ENCODE results near the gene SLC35G2. TPM values are rescaled to one million over a fixed set of nuclear protein-coding genes. Genes with fewer than 3 reads are reported as not detected.

SLC35G2 gene
- total RNA-seq, 1 donor from 2014 or later, result 5.8 TPM

GRCh38 chr3:136818191-136818768 lies 646 bp upstream of the SLC35G2 start:
- Mint-ChIP-seq H3K27ac (peak overlapping the region; percentile 86), H3K4me3 (peak overlapping the region; percentile 94), H3K9me3 (peaks cover 5% of the 10 kb centered on the region), H3K4me1 (ENCODE audit: unreplicated experiment) (peaks cover 24% of the 10 kb centered on the region), H3K27me3 (peaks cover 39% of the 10 kb centered on the region), H3K36me3 (no peaks in the 10 kb centered on the region)
- TF ChIP-seq, protein P1, sequence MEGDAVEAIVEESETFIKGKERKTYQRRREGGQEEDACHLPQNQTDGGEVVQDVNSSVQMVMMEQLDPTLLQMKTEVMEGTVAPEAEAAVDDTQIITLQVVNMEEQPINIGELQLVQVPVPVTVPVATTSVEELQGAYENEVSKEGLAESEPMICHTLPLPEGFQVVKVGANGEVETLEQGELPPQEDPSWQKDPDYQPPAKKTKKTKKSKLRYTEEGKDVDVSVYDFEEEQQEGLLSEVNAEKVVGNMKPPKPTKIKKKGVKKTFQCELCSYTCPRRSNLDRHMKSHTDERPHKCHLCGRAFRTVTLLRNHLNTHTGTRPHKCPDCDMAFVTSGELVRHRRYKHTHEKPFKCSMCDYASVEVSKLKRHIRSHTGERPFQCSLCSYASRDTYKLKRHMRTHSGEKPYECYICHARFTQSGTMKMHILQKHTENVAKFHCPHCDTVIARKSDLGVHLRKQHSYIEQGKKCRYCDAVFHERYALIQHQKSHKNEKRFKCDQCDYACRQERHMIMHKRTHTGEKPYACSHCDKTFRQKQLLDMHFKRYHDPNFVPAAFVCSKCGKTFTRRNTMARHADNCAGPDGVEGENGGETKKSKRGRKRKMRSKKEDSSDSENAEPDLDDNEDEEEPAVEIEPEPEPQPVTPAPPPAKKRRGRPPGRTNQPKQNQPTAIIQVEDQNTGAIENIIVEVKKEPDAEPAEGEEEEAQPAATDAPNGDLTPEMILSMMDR (conservative IDR thresholded peaks at IDR 0.05), result no peak
- DNase-seq (ENCODE audit: extremely low spot score, unreplicated experiment), result no peak

- H3K9me3 Mint-ChIP-seq, result peaks cover 5% of the 10 kb centered on the region
- no peaks in the 10 kb centered on the region for H3K36me3 Mint-ChIP-seq
- TF ChIP-seq, protein P1 (conservative IDR thresholded peaks at IDR 0.05), result no peak
- H3K27me3 Mint-ChIP-seq, result peaks cover 39% of the 10 kb centered on the region
- peak overlapping the region; percentile 92 for H3K4me3 Mint-ChIP-seq
- no peak for DNase-seq (ENCODE audit: extremely low spot score, unreplicated experiment)
- H3K27ac Mint-ChIP-seq, result peak overlapping the region; percentile 73
- peaks cover 24% of the 10 kb centered on the region for H3K4me1 Mint-ChIP-seq (ENCODE audit: unreplicated experiment)
Measured at GRCh38 chr3:136819392-136819730, 435 bp downstream of the SLC35G2 start.

DNA sequence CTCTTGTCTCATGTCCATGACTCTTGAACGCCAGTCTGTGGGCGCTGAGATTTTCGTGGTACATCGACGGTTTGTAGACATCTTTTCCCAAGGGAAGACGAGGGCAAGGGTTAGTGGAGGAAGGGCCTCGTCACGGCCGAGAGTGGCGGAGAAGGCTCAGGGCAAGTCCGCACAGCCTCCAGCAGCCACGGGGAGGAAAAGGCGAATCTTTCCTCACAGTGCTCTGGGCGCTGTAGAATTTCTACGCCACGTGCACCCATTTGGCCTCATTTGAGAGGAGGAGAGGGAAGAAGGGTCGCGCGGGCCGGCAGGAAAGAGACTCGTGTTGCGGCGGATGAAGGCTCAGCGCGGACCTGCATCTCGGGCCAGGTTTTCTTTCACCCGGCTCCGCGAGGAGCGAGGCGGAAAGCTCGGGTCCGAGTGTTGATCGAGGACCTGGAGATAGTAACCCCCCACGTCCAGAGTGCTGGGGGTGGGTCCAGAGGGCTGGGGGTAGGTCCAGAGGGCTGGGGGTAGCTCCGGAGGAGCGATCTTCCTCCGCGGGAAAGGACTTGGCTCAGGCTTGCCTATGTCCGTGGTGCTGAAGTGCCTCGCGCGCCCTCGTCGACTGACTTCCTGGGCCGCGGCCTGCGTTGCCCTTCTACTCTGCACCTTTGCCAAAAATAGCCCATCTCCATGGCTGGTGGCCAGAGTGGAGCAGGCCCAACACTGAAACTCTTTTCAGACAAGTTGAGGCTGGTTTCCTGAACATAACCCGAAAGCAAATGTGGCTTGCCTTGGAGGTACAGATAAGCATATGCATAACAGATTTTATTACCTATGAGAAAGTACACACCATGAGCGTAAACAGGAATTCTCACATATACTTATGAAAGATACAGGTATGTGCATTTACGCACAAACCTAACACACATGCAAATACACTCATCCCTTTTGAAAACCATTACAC lies 1.1 kb downstream of the SLC35G2 start:
- Mint-ChIP-seq H3K36me3 (no peaks in the 10 kb centered on the region), H3K9me3 (peaks cover 5% of the 10 kb centered on the region), H3K4me3 (peak overlapping the region; percentile 92), H3K4me1 (ENCODE audit: unreplicated experiment) (peaks cover 24% of the 10 kb centered on the region), H3K27ac (peak overlapping the region; percentile 73), H3K27me3 (peaks cover 39% of the 10 kb centered on the region)
- TF ChIP-seq, protein P1 (conservative IDR thresholded peaks at IDR 0.05), result no peak
- peak; percentile 71 for DNase-seq (ENCODE audit: extremely low spot score, unreplicated experiment)

DNA sequence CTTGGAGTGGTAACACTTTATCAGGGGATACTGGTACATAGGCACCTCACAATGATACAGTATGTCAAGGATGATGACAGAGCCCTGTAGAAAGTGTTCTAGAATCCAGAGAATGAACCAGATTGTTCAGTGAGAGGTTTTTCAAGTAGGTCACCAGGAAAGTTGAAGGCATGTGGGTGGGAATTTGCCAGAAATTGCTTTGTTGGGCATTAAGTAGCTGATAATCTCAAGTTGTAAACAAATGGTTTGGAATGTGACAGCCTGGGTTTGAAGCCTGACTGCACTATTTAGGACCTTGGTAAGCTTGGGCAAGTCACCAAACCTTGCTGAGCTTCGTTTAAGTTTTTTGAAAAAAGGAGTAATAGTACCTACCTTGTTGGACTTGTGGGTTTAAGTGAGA lies 12.5 kb downstream of the SLC35G2 start:
- no peak for DNase-seq (ENCODE audit: extremely low spot score, unreplicated experiment)
- Mint-ChIP-seq H3K9me3 (peaks cover 10% of the 10 kb centered on the region), H3K27ac (no peak overlapping the region), H3K4me3 (no peak overlapping the region), H3K4me1 (ENCODE audit: unreplicated experiment) (peaks cover 18% of the 10 kb centered on the region), H3K27me3 (no peaks in the 10 kb centered on the region), H3K36me3 (peaks cover 8% of the 10 kb centered on the region)
- TF ChIP-seq, protein P1 (conservative IDR thresholded peaks at IDR 0.05), result no peak

GRCh38 chr3:136835089-136835812 lies 16.3 kb downstream of the SLC35G2 start:
- H3K27ac Mint-ChIP-seq, result no peak overlapping the region
- DNase-seq (ENCODE audit: extremely low spot score, unreplicated experiment), result no peak
- peaks cover 42% of the 10 kb centered on the region for H3K4me1 Mint-ChIP-seq (ENCODE audit: unreplicated experiment)
- H3K36me3 Mint-ChIP-seq, result peaks cover 3% of the 10 kb centered on the region
- H3K4me3 Mint-ChIP-seq, result no peak overlapping the region
- H3K27me3 Mint-ChIP-seq, result no peaks in the 10 kb centered on the region
- no peaks in the 10 kb centered on the region for H3K9me3 Mint-ChIP-seq
- TF ChIP-seq, protein P1 (conservative IDR thresholded peaks at IDR 0.05), result no peak

All from type B pancreatic cell (in vitro differentiated cells).